ENCODE measurements around the gene MICU1.

- TF ChIP-seq HCFC1 (IDR thresholded peaks at IDR 0.05; ENCODE audit: low read length) (no peak), IKZF1 (conservative IDR thresholded peaks at IDR 0.05) (no peak), ESRRA (IDR thresholded peaks at IDR 0.05; ENCODE audit: low read length) (no peak), ZNF207 (IDR thresholded peaks at IDR 0.05; ENCODE audit: borderline replicate concordance) (no peak), BHLHE40 (IDR thresholded peaks at IDR 0.05; ENCODE audit: borderline replicate concordance in 1 of 2, low read depth in 2 of 2, low read length in 1 of 2) (no peak), CTCF (IDR thresholded peaks at IDR 0.05 in 2 of 3, conservative IDR thresholded peaks at IDR 0.05 in 1 of 3; ENCODE audit: control insufficient read depth in 2 of 3, extremely low read depth in 1 of 3, insufficient read depth in 1 of 3, low read depth in 3 of 3, low read length in 3 of 3) (no peak), FOXM1 (IDR thresholded peaks at IDR 0.05; ENCODE audit: low read depth, low read length) (no peak), JUNB (IDR thresholded peaks at IDR 0.05) (no peak), EZH2 (IDR thresholded peaks at IDR 0.05; ENCODE audit: borderline replicate concordance, control insufficient read depth, low read depth, low read length) (no peak), CBFB (IDR thresholded peaks at IDR 0.05; ENCODE audit: low read depth) (no peak)
Observed at GRCh38 chr10:72464438-72464837, 161.4 kb downstream of the MICU1 start.

All from GM12878 (cell line).